Liver (tissue), 3 donors: ENCODE measurements around the gene NKAIN2.

Source experiments
- EGR1 ChIP-seq, 2 donors: IDR thresholded peaks; 2 replicates each; pipeline ENCODE4 v1.6.1; 2016 to 2018; ENCODE audit warnings: antibody characterized with exemption in 2 of 2, low read depth in 2 of 2
- FOXA1 ChIP-seq: IDR thresholded peaks from 2 replicates; pipeline ENCODE4 v1.6.1; 2016; ENCODE audit warnings: antibody characterized with exemption
- GABPA ChIP-seq, 2 donors: IDR thresholded peaks in 1 of 2; conservative IDR thresholded peaks in 1 of 2; 2 replicates each; pipeline ENCODE4 v1.6.1; 2016; ENCODE audit warnings: antibody characterized with exemption in 2 of 2, mild to moderate bottlenecking in 1 of 2, moderate library complexity in 1 of 2
- JUND ChIP-seq, 2 donors: IDR thresholded peaks; 2 replicates each; pipeline ENCODE4 v1.6.1; 2016; ENCODE audit warnings: antibody characterized with exemption in 2 of 2
- NR2F2 ChIP-seq: IDR thresholded peaks from 2 replicates; pipeline ENCODE4 v1.6.1; 2016; ENCODE audit warnings: antibody characterized with exemption
- RAD21 ChIP-seq, 2 donors: IDR thresholded peaks; 2 replicates each; pipeline ENCODE4 v1.6.1; 2016; ENCODE audit warnings: antibody characterized with exemption in 2 of 2, mild to moderate bottlenecking in 2 of 2
- RXRA ChIP-seq, 2 donors: IDR thresholded peaks; 2 replicates each; pipeline ENCODE4 v1.6.1; 2017 to 2018; ENCODE audit warnings: antibody characterized with exemption in 2 of 2, mild to moderate bottlenecking in 1 of 2
- TAF1 ChIP-seq: conservative IDR thresholded peaks from 2 replicates; pipeline ENCODE4 v1.6.1; 2016; ENCODE audit warnings: antibody characterized with exemption, mild to moderate bottlenecking
- YY1 ChIP-seq: IDR thresholded peaks from 2 replicates; pipeline ENCODE4 v1.6.1; 2016; ENCODE audit warnings: antibody characterized with exemption, mild to moderate bottlenecking
- TF ChIP-seq, protein P1 (sequence below): IDR thresholded peaks from 2 replicates; pipeline ENCODE4 v1.6.1; 2016; ENCODE audit warnings: antibody characterized with exemption, mild to moderate bottlenecking
- TF ChIP-seq, protein P2 (sequence below): fragments of 150-350 bp; IDR thresholded peaks from 2 replicates; pipeline ENCODE4 v1.5.1; 2017; ENCODE audit warnings: improper control_type of control experiment, low read depth, low read length; ENCODE audit not compliant: missing input control
- TF ChIP-seq, protein P3 (sequence below): IDR thresholded peaks from 2 replicates; pipeline ENCODE4 v1.6.1; 2016; ENCODE audit warnings: antibody characterized with exemption
- TF ChIP-seq, protein P4 (sequence below): IDR thresholded peaks from 2 replicates; pipeline ENCODE4 v1.6.1; 2016; ENCODE audit warnings: antibody characterized with exemption
- donor health status: healthy.
- donor health status: healthy.

DNA sequence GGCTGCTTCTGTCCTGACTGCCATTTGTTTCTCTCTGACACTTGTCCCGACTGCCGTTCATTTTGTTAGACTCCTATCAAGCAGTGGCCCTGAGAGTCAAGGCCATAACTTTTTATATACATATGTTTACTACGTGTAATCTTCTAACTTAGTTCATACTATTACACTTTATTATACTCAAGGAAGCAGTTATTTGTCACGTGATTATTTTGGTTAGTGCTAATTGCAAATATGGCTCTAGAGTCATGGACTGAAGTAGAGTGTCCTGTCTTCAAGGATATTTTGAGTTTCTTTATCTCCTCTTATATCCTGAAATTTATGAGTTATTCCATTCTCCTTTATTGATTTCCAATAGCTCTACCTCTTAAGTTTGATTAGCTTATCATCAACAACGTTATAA lies 864.4 kb downstream of the NKAIN2 start:
- TF ChIP-seq, protein P1, sequence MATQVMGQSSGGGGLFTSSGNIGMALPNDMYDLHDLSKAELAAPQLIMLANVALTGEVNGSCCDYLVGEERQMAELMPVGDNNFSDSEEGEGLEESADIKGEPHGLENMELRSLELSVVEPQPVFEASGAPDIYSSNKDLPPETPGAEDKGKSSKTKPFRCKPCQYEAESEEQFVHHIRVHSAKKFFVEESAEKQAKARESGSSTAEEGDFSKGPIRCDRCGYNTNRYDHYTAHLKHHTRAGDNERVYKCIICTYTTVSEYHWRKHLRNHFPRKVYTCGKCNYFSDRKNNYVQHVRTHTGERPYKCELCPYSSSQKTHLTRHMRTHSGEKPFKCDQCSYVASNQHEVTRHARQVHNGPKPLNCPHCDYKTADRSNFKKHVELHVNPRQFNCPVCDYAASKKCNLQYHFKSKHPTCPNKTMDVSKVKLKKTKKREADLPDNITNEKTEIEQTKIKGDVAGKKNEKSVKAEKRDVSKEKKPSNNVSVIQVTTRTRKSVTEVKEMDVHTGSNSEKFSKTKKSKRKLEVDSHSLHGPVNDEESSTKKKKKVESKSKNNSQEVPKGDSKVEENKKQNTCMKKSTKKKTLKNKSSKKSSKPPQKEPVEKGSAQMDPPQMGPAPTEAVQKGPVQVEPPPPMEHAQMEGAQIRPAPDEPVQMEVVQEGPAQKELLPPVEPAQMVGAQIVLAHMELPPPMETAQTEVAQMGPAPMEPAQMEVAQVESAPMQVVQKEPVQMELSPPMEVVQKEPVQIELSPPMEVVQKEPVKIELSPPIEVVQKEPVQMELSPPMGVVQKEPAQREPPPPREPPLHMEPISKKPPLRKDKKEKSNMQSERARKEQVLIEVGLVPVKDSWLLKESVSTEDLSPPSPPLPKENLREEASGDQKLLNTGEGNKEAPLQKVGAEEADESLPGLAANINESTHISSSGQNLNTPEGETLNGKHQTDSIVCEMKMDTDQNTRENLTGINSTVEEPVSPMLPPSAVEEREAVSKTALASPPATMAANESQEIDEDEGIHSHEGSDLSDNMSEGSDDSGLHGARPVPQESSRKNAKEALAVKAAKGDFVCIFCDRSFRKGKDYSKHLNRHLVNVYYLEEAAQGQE = no peak
- TF ChIP-seq EGR1 (IDR thresholded peaks at IDR 0.05; ENCODE audit: low read depth in 2 of 2) = no peak
- TF ChIP-seq RAD21 (IDR thresholded peaks at IDR 0.05) = no peak
- TF ChIP-seq, protein P2, sequence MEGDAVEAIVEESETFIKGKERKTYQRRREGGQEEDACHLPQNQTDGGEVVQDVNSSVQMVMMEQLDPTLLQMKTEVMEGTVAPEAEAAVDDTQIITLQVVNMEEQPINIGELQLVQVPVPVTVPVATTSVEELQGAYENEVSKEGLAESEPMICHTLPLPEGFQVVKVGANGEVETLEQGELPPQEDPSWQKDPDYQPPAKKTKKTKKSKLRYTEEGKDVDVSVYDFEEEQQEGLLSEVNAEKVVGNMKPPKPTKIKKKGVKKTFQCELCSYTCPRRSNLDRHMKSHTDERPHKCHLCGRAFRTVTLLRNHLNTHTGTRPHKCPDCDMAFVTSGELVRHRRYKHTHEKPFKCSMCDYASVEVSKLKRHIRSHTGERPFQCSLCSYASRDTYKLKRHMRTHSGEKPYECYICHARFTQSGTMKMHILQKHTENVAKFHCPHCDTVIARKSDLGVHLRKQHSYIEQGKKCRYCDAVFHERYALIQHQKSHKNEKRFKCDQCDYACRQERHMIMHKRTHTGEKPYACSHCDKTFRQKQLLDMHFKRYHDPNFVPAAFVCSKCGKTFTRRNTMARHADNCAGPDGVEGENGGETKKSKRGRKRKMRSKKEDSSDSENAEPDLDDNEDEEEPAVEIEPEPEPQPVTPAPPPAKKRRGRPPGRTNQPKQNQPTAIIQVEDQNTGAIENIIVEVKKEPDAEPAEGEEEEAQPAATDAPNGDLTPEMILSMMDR = no peak
- no peak for TF ChIP-seq NR2F2
- no peak for TF ChIP-seq TAF1
- TF ChIP-seq JUND (IDR thresholded peaks at IDR 0.05) = no peak
- no peak for TF ChIP-seq GABPA (IDR thresholded peaks at IDR 0.05 in 1 of 2, conservative IDR thresholded peaks at IDR 0.05 in 1 of 2)
- TF ChIP-seq, protein P3, sequence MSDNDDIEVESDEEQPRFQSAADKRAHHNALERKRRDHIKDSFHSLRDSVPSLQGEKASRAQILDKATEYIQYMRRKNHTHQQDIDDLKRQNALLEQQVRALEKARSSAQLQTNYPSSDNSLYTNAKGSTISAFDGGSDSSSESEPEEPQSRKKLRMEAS = no peak
- no peak for TF ChIP-seq FOXA1
- TF ChIP-seq RXRA (IDR thresholded peaks at IDR 0.05) = no peak
- TF ChIP-seq YY1 = no peak
- TF ChIP-seq, protein P4, sequence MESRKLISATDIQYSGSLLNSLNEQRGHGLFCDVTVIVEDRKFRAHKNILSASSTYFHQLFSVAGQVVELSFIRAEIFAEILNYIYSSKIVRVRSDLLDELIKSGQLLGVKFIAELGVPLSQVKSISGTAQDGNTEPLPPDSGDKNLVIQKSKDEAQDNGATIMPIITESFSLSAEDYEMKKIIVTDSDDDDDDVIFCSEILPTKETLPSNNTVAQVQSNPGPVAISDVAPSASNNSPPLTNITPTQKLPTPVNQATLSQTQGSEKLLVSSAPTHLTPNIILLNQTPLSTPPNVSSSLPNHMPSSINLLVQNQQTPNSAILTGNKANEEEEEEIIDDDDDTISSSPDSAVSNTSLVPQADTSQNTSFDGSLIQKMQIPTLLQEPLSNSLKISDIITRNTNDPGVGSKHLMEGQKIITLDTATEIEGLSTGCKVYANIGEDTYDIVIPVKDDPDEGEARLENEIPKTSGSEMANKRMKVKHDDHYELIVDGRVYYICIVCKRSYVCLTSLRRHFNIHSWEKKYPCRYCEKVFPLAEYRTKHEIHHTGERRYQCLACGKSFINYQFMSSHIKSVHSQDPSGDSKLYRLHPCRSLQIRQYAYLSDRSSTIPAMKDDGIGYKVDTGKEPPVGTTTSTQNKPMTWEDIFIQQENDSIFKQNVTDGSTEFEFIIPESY = no peak
